K562 (cell line): ENCODE results near the gene SAP25. TPM values are rescaled to one million over a fixed set of nuclear protein-coding genes. Genes with fewer than 3 reads are reported as not detected.

Experiments
- ARID2 ChIP-seq: fragments of 450-650 bp; IDR thresholded peaks from 2 replicates; pipeline ENCODE4 v1.6.1; 2017; ENCODE audit warnings: antibody characterized with exemption, mild to moderate bottlenecking
- BRD4 ChIP-seq: fragments of 200-600 bp; sonication (generic); IDR thresholded peaks from 2 replicates; pipeline ENCODE4 v1.6.1; 2017; ENCODE audit warnings: inconsistent platforms
- CHD2 ChIP-seq: IDR thresholded peaks from 2 replicates; pipeline ENCODE4 v1.6.1; 2011; ENCODE audit warnings: low read depth, low read length
- ELK1 ChIP-seq: sonication (generic); formaldehyde crosslinking; IDR thresholded peaks from 2 replicates; pipeline ENCODE4 v1.8.1; 2022; ENCODE audit warnings: missing genetic modification reagents
- FOSL1 ChIP-seq: fragments of 200-800 bp; sonication (Bioruptor generic); conservative IDR thresholded peaks from 2 replicates; pipeline ENCODE4 v1.6.1; 2016; ENCODE audit warnings: missing genetic modification characterization, missing compliant biosample characterization
- FOXJ2 ChIP-seq: fragments of 200-800 bp; sonication (Bioruptor generic); IDR thresholded peaks from 2 replicates; pipeline ENCODE4 v1.6.1; 2016; ENCODE audit warnings: missing genetic modification characterization, missing compliant biosample characterization
- FOXK2 ChIP-seq, 2 experiments: fragments of 450-650 bp; IDR thresholded peaks in 1 of 2; conservative IDR thresholded peaks in 1 of 2; 2 replicates each; pipeline ENCODE4 v1.6.1; 2016; ENCODE audit warnings: low read depth in 2 of 2, mild to moderate bottlenecking in 1 of 2
- HMBOX1 ChIP-seq: sonication (generic); IDR thresholded peaks from 2 replicates; pipeline ENCODE4 v1.6.1; 2016
- HOMEZ ChIP-seq: fragments of 250-450 bp; sonication (Bioruptor Pico); IDR thresholded peaks from 2 replicates; pipeline ENCODE4 v1.4.0; 2020; ENCODE audit warnings: mild to moderate bottlenecking, moderate library complexity
- ILF3 ChIP-seq: fragments of 450-650 bp; IDR thresholded peaks from 2 replicates; pipeline ENCODE4 v1.6.1; 2018; ENCODE audit warnings: antibody characterized with exemption, mild to moderate bottlenecking, moderate library complexity, borderline replicate concordance
- MBD2 ChIP-seq: sonication (generic); IDR thresholded peaks from 2 replicates; pipeline ENCODE4 v1.6.1; 2016; ENCODE audit warnings: low read depth, borderline replicate concordance
- MECOM ChIP-seq: fragments of 250-450 bp; sonication (Bioruptor Pico); IDR thresholded peaks from 2 replicates; pipeline ENCODE4 v1.8.0; 2022; ENCODE audit warnings: inconsistent platforms
- PHF21A ChIP-seq: fragments of 450-650 bp; IDR thresholded peaks from 2 replicates; pipeline ENCODE4 v1.6.1; 2017; ENCODE audit warnings: low read depth, borderline replicate concordance
- ZBTB9 ChIP-seq: fragments of 450-650 bp; formaldehyde crosslinking; IDR thresholded peaks from 2 replicates; pipeline ENCODE4 v1.4.0; 2020; ENCODE audit warnings: mild to moderate bottlenecking, moderate library complexity
- ZNF551 ChIP-seq: fragments of 250-450 bp; sonication (Bioruptor Pico); IDR thresholded peaks from 2 replicates; pipeline ENCODE4 v1.5.0; 2021; ENCODE audit warnings: mild to moderate bottlenecking, moderate library complexity
- ZNF609 ChIP-seq: sonication (generic); formaldehyde crosslinking; IDR thresholded peaks from 2 replicates; pipeline ENCODE4 v1.8.1; 2023; ENCODE audit warnings: missing genetic modification reagents, mild to moderate bottlenecking, borderline replicate concordance
- ZNF695 ChIP-seq: fragments of 450-650 bp; formaldehyde crosslinking; IDR thresholded peaks from 2 replicates; pipeline ENCODE4 v1.4.0; 2020; ENCODE audit warnings: mild to moderate bottlenecking, moderate library complexity
- ZNF699 ChIP-seq: fragments of 250-450 bp; sonication (Bioruptor Pico); IDR thresholded peaks from 2 replicates; pipeline ENCODE4 v1.8.0; 2021; ENCODE audit warnings: mild to moderate bottlenecking, moderate library complexity; ENCODE audit not compliant: insufficient replicate concordance
- polyA plus RNA-seq, 8 experiments: library from polyadenylated mRNA; depleted of rRNA in 4 of 8; stranded (reverse) in 5 of 8; unstranded in 3 of 8; fragments of >200 nt; fragmentation: Nextera tagmentation in 2 of 8; fragmentation: Illumina TruSeq in 1 of 8; extraction: Ambion mirVana in 2 of 8; extraction: Trizol in 1 of 8; gene quantifications; 2 replicates each; pipeline versions ENCODE4 v1.2.1 to v1.2.3, GENCODE V29; 2011 to 2014; ENCODE audit warnings: inconsistent platforms in 1 of 8, missing spikeins in 1 of 8
- total RNA-seq, 7 experiments: library from RNA; depleted of rRNA in 6 of 7; stranded (reverse); fragments of >200 nt in 6 of 7; fragmentation: Illumina TruSeq in 2 of 7; extraction: Trizol in 2 of 7; gene quantifications; 2 replicates each; pipeline versions ENCODE4 v1.2.1 to v1.2.3, GENCODE V29; 2011 to 2021; ENCODE audit warnings: low replicate concordance in 1 of 7

SAP25 gene
- total and polyA plus RNA-seq, 9 of the 15 experiments (the other 6 are each of a cell fraction or from before 2014, with no cell fraction given): 0.13 to 5.3 (median 0.78) TPM; not detected in 1

GRCh38 chr7:100538654-100539435, 34.9 kb downstream of the SAP25 start, which contains the start of gene AGFG2 (continued):
- peak; percentile 53; the same call in 1 of the 2 replicates for TF ChIP-seq PHF21A
- TF ChIP-seq ELK1 (CRISPR knock-in tag): no peak
- TF ChIP-seq HMBOX1: no peak
- no peak for TF ChIP-seq ZNF609 (CRISPR knock-in tag)
- TF ChIP-seq MECOM (CRISPR knock-in tag): no peak
- no peak for TF ChIP-seq ZNF695 (CRISPR knock-in tag)
- no peak for TF ChIP-seq ILF3
- no peak for TF ChIP-seq ZNF699 (CRISPR knock-in tag)
- TF ChIP-seq BRD4: no peak
- peak in 1 of 2 experiments; percentile 65; a peak in 1 of 4 replicates for TF ChIP-seq FOXK2 (conservative IDR thresholded peaks at IDR 0.05 in 1 of 2, IDR thresholded peaks at IDR 0.05 in 1 of 2; ENCODE audit: low read depth in 2 of 2)
- no peak for TF ChIP-seq FOXJ2 (tag)
- TF ChIP-seq CHD2: peak; percentile 83
- TF ChIP-seq MBD2: peak; percentile 94
- no peak for TF ChIP-seq ARID2
- TF ChIP-seq FOSL1 (tag): no peak
- TF ChIP-seq ZBTB9 (CRISPR knock-in tag): peak; percentile 79; the same call in 1 of the 2 replicates
- no peak for TF ChIP-seq ZNF551
- peak; percentile 77; the same call in 1 of the 2 replicates for TF ChIP-seq HOMEZ (CRISPR knock-in tag)
